ENCODE data around the gene SRP14.

SRP14 gene

GRCh38 chr15:40053079-40053830 is 14.3 kb upstream of the SRP14 start:
- Histone ChIP-seq H2BK12ac (ENCODE audit: low read length) (no peak overlapping the region), H4K91ac (ENCODE audit: low read depth, low read length, poor library complexity) (no peak overlapping the region), H3K18ac (ENCODE audit: low read length) (no peak overlapping the region), H2BK5ac (ENCODE audit: low read length) (no peak overlapping the region), H2AK5ac (ENCODE audit: low read depth, low read length) (no peak overlapping the region), H4K8ac (ENCODE audit: low read depth, low read length) (no peak overlapping the region), H3K27me3 (ENCODE audit: control insufficient read depth in 3 of 3, insufficient read depth in 3 of 3, low read depth in 1 of 3, low read length in 3 of 3) (no peaks in the 10 kb centered on the region), H3K14ac (ENCODE audit: low read length) (no peak overlapping the region), H2AFZ (ENCODE audit: low read length) (no peak overlapping the region), H3K27ac (replicated peaks; ENCODE audit: low read length) (no peak overlapping the region), H2BK15ac (ENCODE audit: low read length) (no peak overlapping the region), H3K9me3 (replicated peaks in 1 of 2; ENCODE audit: control insufficient read depth in 2 of 2, insufficient read depth in 1 of 2, low read depth in 1 of 2, low read length in 2 of 2) (peaks cover 0 to 2% of the 10 kb centered on the region in 2 donors), H3K4me1 (ENCODE audit: control insufficient read depth in 2 of 2, insufficient read depth in 1 of 2, low read depth in 1 of 2, low read length in 2 of 2) (peaks cover 3 to 13% of the 10 kb centered on the region in 2 donors), H3K79me1 (ENCODE audit: low read depth, low read length) (peaks cover 3% of the 10 kb centered on the region), H3K23ac (ENCODE audit: low read depth, low read length, poor library complexity) (no peak overlapping the region), H2BK120ac (ENCODE audit: low read depth, low read length) (no peak overlapping the region), H3K4me2 (ENCODE audit: insufficient read depth, low read length, poor library complexity, severe bottlenecking) (no peak overlapping the region), H3K36me3 (replicated peaks in 1 of 2; ENCODE audit: control insufficient read depth in 2 of 2, insufficient read depth in 2 of 2, low read length in 2 of 2) (no peaks in the 10 kb centered on the region), H3K4me3 (ENCODE audit: low read length in 2 of 2) (no peak overlapping the region), H3K4ac (ENCODE audit: low read length) (no peak overlapping the region), H3K9ac (ENCODE audit: low read depth, low read length, poor library complexity) (no peak overlapping the region)
- no peak for DNase-seq (ENCODE audit: low spot score)
- WGBS, 2 donors (ENCODE audit: extremely low coverage in 2 of 2, insufficient read length in 2 of 2, insufficient replicate concordance in 1 of 2) = no CpG with 5 or more reads among the region's 12 CpGs

GRCh38 chr15:40052604-40053003 is 13.6 kb upstream of the SRP14 start:
- WGBS, 2 donors (ENCODE audit: extremely low coverage in 2 of 2, insufficient read length in 2 of 2, insufficient replicate concordance in 1 of 2) = no CpG with 5 or more reads among the region's 6 CpGs
- H3K9me3 ChIP-seq (replicated peaks in 1 of 2; ENCODE audit: control insufficient read depth in 2 of 2, insufficient read depth in 1 of 2, low read depth in 1 of 2, low read length in 2 of 2) = peaks cover 0 to 2% of the 10 kb centered on the region in 2 donors
- H2BK12ac ChIP-seq (ENCODE audit: low read length) = no peak overlapping the region
- H4K8ac ChIP-seq (ENCODE audit: low read depth, low read length) = no peak overlapping the region
- H3K27me3 ChIP-seq (ENCODE audit: control insufficient read depth in 3 of 3, insufficient read depth in 3 of 3, low read depth in 1 of 3, low read length in 3 of 3) = no peaks in the 10 kb centered on the region
- H4K91ac ChIP-seq (ENCODE audit: low read depth, low read length, poor library complexity) = no peak overlapping the region
- no peak overlapping the region for H3K18ac ChIP-seq (ENCODE audit: low read length)
- no peak for DNase-seq (ENCODE audit: low spot score)
- no peak overlapping the region for H2BK5ac ChIP-seq (ENCODE audit: low read length)
- no peak overlapping the region for H2BK15ac ChIP-seq (ENCODE audit: low read length)
- peaks cover 3% of the 10 kb centered on the region for H3K79me1 ChIP-seq (ENCODE audit: low read depth, low read length)
- no peak overlapping the region for H2BK120ac ChIP-seq (ENCODE audit: low read depth, low read length)
- no peak overlapping the region for H3K4me2 ChIP-seq (ENCODE audit: insufficient read depth, low read length, poor library complexity, severe bottlenecking)
- no peak overlapping the region for H3K4ac ChIP-seq (ENCODE audit: low read length)
- H3K4me3 ChIP-seq (ENCODE audit: low read length in 2 of 2) = no peak overlapping the region
- H3K27ac ChIP-seq (replicated peaks; ENCODE audit: low read length) = no peak overlapping the region
- H3K14ac ChIP-seq (ENCODE audit: low read length) = no peak overlapping the region
- no peak overlapping the region for H3K23ac ChIP-seq (ENCODE audit: low read depth, low read length, poor library complexity)
- no peaks in the 10 kb centered on the region for H3K36me3 ChIP-seq (replicated peaks in 1 of 2; ENCODE audit: control insufficient read depth in 2 of 2, insufficient read depth in 2 of 2, low read length in 2 of 2)
- H2AK5ac ChIP-seq (ENCODE audit: low read depth, low read length) = no peak overlapping the region
- H2AFZ ChIP-seq (ENCODE audit: low read length) = no peak overlapping the region
- peaks cover 3 to 13% of the 10 kb centered on the region in 2 donors for H3K4me1 ChIP-seq (ENCODE audit: control insufficient read depth in 2 of 2, insufficient read depth in 1 of 2, low read depth in 1 of 2, low read length in 2 of 2)
- no peak overlapping the region for H3K9ac ChIP-seq (ENCODE audit: low read depth, low read length, poor library complexity)

GRCh38 chr15:40051616-40052415 is 12.8 kb upstream of the SRP14 start:
- no peaks in the 10 kb centered on the region for H3K27me3 ChIP-seq (ENCODE audit: control insufficient read depth in 3 of 3, insufficient read depth in 3 of 3, low read depth in 1 of 3, low read length in 3 of 3)
- H3K4me1 ChIP-seq (ENCODE audit: control insufficient read depth in 2 of 2, insufficient read depth in 1 of 2, low read depth in 1 of 2, low read length in 2 of 2) = peaks cover 3 to 13% of the 10 kb centered on the region in 2 donors
- no peak overlapping the region for H3K14ac ChIP-seq (ENCODE audit: low read length)
- no peak overlapping the region for H3K4me2 ChIP-seq (ENCODE audit: insufficient read depth, low read length, poor library complexity, severe bottlenecking)
- H2AFZ ChIP-seq (ENCODE audit: low read length) = no peak overlapping the region
- H2BK120ac ChIP-seq (ENCODE audit: low read depth, low read length) = no peak overlapping the region
- H3K9ac ChIP-seq (ENCODE audit: low read depth, low read length, poor library complexity) = no peak overlapping the region
- peaks cover 3% of the 10 kb centered on the region for H3K79me1 ChIP-seq (ENCODE audit: low read depth, low read length)
- no peak for DNase-seq (ENCODE audit: low spot score)
- no peak overlapping the region for H4K8ac ChIP-seq (ENCODE audit: low read depth, low read length)
- no peaks in the 10 kb centered on the region for H3K36me3 ChIP-seq (replicated peaks in 1 of 2; ENCODE audit: control insufficient read depth in 2 of 2, insufficient read depth in 2 of 2, low read length in 2 of 2)
- no peak overlapping the region for H3K27ac ChIP-seq (replicated peaks; ENCODE audit: low read length)
- no peak overlapping the region for H4K91ac ChIP-seq (ENCODE audit: low read depth, low read length, poor library complexity)
- no peak overlapping the region for H2AK5ac ChIP-seq (ENCODE audit: low read depth, low read length)
- WGBS, 2 donors (ENCODE audit: extremely low coverage in 2 of 2, insufficient read length in 2 of 2, insufficient replicate concordance in 1 of 2) = no CpG with 5 or more reads among the region's 11 CpGs
- H3K18ac ChIP-seq (ENCODE audit: low read length) = no peak overlapping the region
- no peak overlapping the region for H2BK15ac ChIP-seq (ENCODE audit: low read length)
- H2BK12ac ChIP-seq (ENCODE audit: low read length) = no peak overlapping the region
- no peak overlapping the region for H3K23ac ChIP-seq (ENCODE audit: low read depth, low read length, poor library complexity)
- H2BK5ac ChIP-seq (ENCODE audit: low read length) = no peak overlapping the region
- no peak overlapping the region for H3K4me3 ChIP-seq (ENCODE audit: low read length in 2 of 2)
- peaks cover 0 to 2% of the 10 kb centered on the region in 2 donors for H3K9me3 ChIP-seq (replicated peaks in 1 of 2; ENCODE audit: control insufficient read depth in 2 of 2, insufficient read depth in 1 of 2, low read depth in 1 of 2, low read length in 2 of 2)
- H3K4ac ChIP-seq (ENCODE audit: low read length) = no peak overlapping the region
